ENCODE results near the gene LTBP4. TPM values are rescaled to one million over a fixed set of nuclear protein-coding genes. Genes with fewer than 3 reads are reported as not detected.

Gene LTBP4, protein sequence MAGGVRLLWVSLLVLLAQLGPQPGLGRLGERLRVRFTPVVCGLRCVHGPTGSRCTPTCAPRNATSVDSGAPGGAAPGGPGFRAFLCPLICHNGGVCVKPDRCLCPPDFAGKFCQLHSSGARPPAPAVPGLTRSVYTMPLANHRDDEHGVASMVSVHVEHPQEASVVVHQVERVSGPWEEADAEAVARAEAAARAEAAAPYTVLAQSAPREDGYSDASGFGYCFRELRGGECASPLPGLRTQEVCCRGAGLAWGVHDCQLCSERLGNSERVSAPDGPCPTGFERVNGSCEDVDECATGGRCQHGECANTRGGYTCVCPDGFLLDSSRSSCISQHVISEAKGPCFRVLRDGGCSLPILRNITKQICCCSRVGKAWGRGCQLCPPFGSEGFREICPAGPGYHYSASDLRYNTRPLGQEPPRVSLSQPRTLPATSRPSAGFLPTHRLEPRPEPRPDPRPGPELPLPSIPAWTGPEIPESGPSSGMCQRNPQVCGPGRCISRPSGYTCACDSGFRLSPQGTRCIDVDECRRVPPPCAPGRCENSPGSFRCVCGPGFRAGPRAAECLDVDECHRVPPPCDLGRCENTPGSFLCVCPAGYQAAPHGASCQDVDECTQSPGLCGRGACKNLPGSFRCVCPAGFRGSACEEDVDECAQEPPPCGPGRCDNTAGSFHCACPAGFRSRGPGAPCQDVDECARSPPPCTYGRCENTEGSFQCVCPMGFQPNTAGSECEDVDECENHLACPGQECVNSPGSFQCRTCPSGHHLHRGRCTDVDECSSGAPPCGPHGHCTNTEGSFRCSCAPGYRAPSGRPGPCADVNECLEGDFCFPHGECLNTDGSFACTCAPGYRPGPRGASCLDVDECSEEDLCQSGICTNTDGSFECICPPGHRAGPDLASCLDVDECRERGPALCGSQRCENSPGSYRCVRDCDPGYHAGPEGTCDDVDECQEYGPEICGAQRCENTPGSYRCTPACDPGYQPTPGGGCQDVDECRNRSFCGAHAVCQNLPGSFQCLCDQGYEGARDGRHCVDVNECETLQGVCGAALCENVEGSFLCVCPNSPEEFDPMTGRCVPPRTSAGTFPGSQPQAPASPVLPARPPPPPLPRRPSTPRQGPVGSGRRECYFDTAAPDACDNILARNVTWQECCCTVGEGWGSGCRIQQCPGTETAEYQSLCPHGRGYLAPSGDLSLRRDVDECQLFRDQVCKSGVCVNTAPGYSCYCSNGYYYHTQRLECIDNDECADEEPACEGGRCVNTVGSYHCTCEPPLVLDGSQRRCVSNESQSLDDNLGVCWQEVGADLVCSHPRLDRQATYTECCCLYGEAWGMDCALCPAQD (N-terminal part only)
- total RNA-seq (2016; rRNA removed; fragmentation: Illumina TruSeq; extraction: Trizol) = 0.45 and 0.86 TPM in 2 replicates
- total RNA-seq (2016; cell fraction: cytosol; rRNA removed; fragmentation: Illumina TruSeq; extraction: Trizol; ENCODE audit: low read depth) = 0.97 and 1.7 TPM in 2 replicates
- 0.65 and 0.95 TPM in 2 replicates for total RNA-seq (2016; cell fraction: insoluble cytoplasmic fraction; rRNA removed; fragmentation: Illumina TruSeq; extraction: Trizol)
- 0.37 and 1.2 TPM in 2 replicates for total RNA-seq (2016; cell fraction: membrane; rRNA removed; fragmentation: Illumina TruSeq; extraction: Trizol)
- total RNA-seq (2016; cell fraction: nucleus; rRNA removed; fragmentation: Illumina TruSeq; extraction: Trizol) = 0.81 and 1.2 TPM in 2 replicates
- polyA plus RNA-seq (2011; rRNA removed) = 2.2 and 2.3 TPM in 2 replicates
- 0.73 and 1.1 TPM in 2 replicates for polyA plus RNA-seq (2011; cell fraction: cytosol; rRNA removed)
- polyA plus RNA-seq (2011; cell fraction: nucleus; rRNA removed) = 13.9 and 21.0 TPM in 2 replicates
- polyA plus RNA-seq (2012) = 3.8 and 4.0 TPM in 2 replicates
- 0.32 TPM in 2 replicates for polyA plus RNA-seq (2016; cell fraction: cytosol; fragmentation: Illumina TruSeq; extraction: Trizol; ENCODE audit: low read depth)
- polyA plus RNA-seq (2016; cell fraction: insoluble cytoplasmic fraction; fragmentation: Illumina TruSeq; extraction: Trizol; ENCODE audit: low read depth) = 0.66 and 0.89 TPM in 2 replicates
- polyA plus RNA-seq (2016; cell fraction: membrane; fragmentation: Illumina TruSeq; extraction: Trizol; ENCODE audit: low read depth) = 0.61 and 0.92 TPM in 2 replicates
- polyA plus RNA-seq (2016; cell fraction: nucleus; fragmentation: Illumina TruSeq; extraction: Trizol; ENCODE audit: insufficient read depth, low read depth) = 3.8 and 5.0 TPM in 2 replicates
- 2.3 and 20.6 TPM in 2 replicates for polyA minus RNA-seq (2011; rRNA and poly(A)+ RNA removed; ENCODE audit: low replicate concordance)
- 1.2 and 2.7 TPM in 2 replicates for polyA minus RNA-seq (2011; cell fraction: cytosol; rRNA and poly(A)+ RNA removed)
- 2.4 and 2.6 TPM in 2 replicates for polyA minus RNA-seq (2011; cell fraction: nucleus; rRNA and poly(A)+ RNA removed)
- percentile 31 among the genes with signal in this experiment for Bru-seq, nascent RNA
- percentile 35 among the genes with signal in this experiment for BruChase-seq, experiment 1, labeled RNA remaining after a 6-hour chase
- percentile 27 among the genes with signal in this experiment for BruChase-seq, experiment 2, labeled RNA remaining after a 2-hour chase
- long read RNA-seq, experiment 1 = 0 reads
- long read RNA-seq, experiment 2, partial matches to known transcripts = 4 of 9 reads
- long read RNA-seq, experiment 2, other reads (novel, unspliced or antisense) = 5 of 9 reads

DNA sequence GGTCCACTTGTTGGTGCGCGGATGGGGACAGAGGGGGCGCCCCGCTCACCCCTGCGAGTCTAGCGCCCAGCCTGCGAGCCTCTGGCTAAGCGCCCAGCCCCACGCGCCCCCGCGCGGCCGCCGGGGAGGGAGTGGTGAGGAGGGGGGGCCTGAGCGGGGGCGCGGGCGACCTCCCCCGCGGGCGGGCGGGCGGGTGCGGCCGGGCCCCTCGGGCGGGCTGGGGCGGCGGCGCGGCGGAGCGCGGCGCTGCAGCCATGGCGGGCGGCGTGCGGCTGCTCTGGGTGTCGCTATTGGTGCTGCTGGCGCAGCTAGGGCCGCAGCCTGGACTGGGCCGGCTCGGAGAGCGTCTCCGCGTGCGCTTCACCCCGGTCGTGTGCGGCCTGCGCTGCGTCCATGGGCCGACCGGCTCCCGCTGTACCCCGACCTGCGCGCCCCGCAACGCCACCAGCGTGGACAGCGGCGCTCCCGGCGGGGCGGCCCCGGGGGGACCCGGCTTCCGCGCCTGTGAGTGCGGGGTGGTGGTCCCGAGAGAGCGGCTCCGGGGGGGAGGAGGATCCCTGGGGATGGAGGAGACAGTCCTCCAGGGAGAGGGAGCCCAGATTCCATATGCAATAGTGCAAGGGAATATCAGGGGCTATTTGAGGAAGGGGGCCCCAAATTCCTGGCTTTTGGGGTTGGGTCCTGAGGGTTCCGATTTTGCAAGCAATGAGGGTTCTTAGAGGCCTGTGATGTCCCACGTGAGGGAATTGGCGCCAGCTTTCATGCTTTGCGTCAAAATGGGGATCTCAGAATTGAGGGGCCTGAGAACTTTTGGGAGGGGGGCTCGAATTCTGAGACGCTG lies at the start of gene LTBP4:
Gene LTBP4 (plus strand): TSS at position 236 of the 841 bp plus-strand sequence. CDS start 19 bp downstream, at position 255.
- Histone ChIP-seq H3K4me3 (replicated peaks in 1 of 3; ENCODE audit: insufficient read depth in 1 of 3, low read depth in 2 of 3, low read length in 3 of 3) (peak within 1 kb of the TSS; percentile 21 to 67 (median 43); a peak in 5 of 6 replicates), H3K27me3 (ENCODE audit: control insufficient read depth in 1 of 2, insufficient read depth in 2 of 2, low read length in 2 of 2) (peaks cover 6 to 58% of the 10 kb centered on the region in 2 experiments; a peak in 3 of 5 replicates), H3K4me2 (ENCODE audit: low read depth, low read length) (peak within 1 kb of the TSS; percentile 84), H4K20me1 (ENCODE audit: insufficient read depth, low read length) (peaks cover 5% of the 10 kb centered on the region), H3K9me3 (ENCODE audit: low read length) (no peaks in the 10 kb centered on the region), H3K79me2 (ENCODE audit: insufficient read depth, low read length) (no peaks in the 10 kb centered on the region), H3K4me1 (ENCODE audit: insufficient read depth, low read length) (peaks cover 68% of the 10 kb centered on the region), H3K27ac (ENCODE audit: extremely low read length, insufficient read depth, low read length) (no peak within 1 kb of the TSS), H2AFZ (ENCODE audit: low read length) (no peak within 1 kb of the TSS), H3K36me3 (replicated peaks in 1 of 2; ENCODE audit: control insufficient read depth in 1 of 2, insufficient read depth in 2 of 2, low read length in 2 of 2) (no peaks in the 10 kb centered on the region), H3K9ac (ENCODE audit: insufficient read depth, low read depth, low read length) (peak within 1 kb of the TSS; percentile 29; the same call in 1 of the 2 replicates)
- peak; percentile 4; the same call in 1 of the 3 replicates for ATAC-seq
- ChIA-PET CTCF (ENCODE audit: low intra/inter-chr PET ratio, low total read pairs) (interaction anchor here (1.6 to 6.8 kb wide), 2 partner anchors 33 to 60 kb away, joined by 5 to 37 read pairs; no protein-coding TSS in a partner anchor), POLR2A (interaction anchor here (1.1 kb wide), 1 partner anchor 31 kb away, joined by 3 read pairs; no protein-coding TSS in a partner anchor)
- BruUV-seq (replicated peaks) = no TSS peak
- no peak for FAIRE-seq
- DNase-seq (ENCODE audit: low spot score) = no peak
- 20% methylated on average over 17 of the region's 82 CpGs for WGBS (ENCODE audit: low lambda C conversion rate)
- intact Hi-C loops (cut with micrococcal nuclease; ENCODE audit: unreplicated experiment) = no loop called here
- in situ Hi-C loops (cut with HindIII; ENCODE audit: extremely low pct_ligation_motif_present, low pct_unique_long_range_greater_than_20kb) = loop anchor here (5.0 kb wide), 1 partner anchor 69 kb away; no protein-coding TSS in a partner anchor
- TF ChIP-seq RFXAP (CRISPR knock-in tag; IDR thresholded peaks at IDR 0.05; ENCODE audit: borderline replicate concordance) = no peak
- peak; percentile 66; the same call in 1 of the 2 replicates for TF ChIP-seq ZNF777 (CRISPR knock-in tag; IDR thresholded peaks at IDR 0.05)
- TF ChIP-seq FOXP1 (IDR thresholded peaks at IDR 0.05) = no peak
- TF ChIP-seq FOXP1 (CRISPR knock-in tag; IDR thresholded peaks at IDR 0.05) = no peak
- peak; percentile 87 for TF ChIP-seq HNRNPLL (IDR thresholded peaks at IDR 0.05; ENCODE audit: low read depth, low read length, poor library complexity, severe bottlenecking)
- TF ChIP-seq, protein P1, sequence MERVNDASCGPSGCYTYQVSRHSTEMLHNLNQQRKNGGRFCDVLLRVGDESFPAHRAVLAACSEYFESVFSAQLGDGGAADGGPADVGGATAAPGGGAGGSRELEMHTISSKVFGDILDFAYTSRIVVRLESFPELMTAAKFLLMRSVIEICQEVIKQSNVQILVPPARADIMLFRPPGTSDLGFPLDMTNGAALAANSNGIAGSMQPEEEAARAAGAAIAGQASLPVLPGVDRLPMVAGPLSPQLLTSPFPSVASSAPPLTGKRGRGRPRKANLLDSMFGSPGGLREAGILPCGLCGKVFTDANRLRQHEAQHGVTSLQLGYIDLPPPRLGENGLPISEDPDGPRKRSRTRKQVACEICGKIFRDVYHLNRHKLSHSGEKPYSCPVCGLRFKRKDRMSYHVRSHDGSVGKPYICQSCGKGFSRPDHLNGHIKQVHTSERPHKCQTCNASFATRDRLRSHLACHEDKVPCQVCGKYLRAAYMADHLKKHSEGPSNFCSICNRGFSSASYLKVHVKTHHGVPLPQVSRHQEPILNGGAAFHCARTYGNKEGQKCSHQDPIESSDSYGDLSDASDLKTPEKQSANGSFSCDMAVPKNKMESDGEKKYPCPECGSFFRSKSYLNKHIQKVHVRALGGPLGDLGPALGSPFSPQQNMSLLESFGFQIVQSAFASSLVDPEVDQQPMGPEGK (CRISPR knock-in tag; IDR thresholded peaks at IDR 0.05) = peak; percentile 83
- no peak for TF ChIP-seq ZNF292 (CRISPR knock-in tag; IDR thresholded peaks at IDR 0.05; ENCODE audit: borderline replicate concordance, low read depth)
- no peak for TF ChIP-seq SIX4 (CRISPR knock-in tag; IDR thresholded peaks at IDR 0.05)
- no peak for TF ChIP-seq CAMTA2 (CRISPR knock-in tag; IDR thresholded peaks at IDR 0.05; ENCODE audit: borderline replicate concordance)
- TF ChIP-seq MAZ (IDR thresholded peaks at IDR 0.05; ENCODE audit: borderline replicate concordance, low read depth, low read length) = no peak
- TF ChIP-seq MAZ (CRISPR knock-in tag; IDR thresholded peaks at IDR 0.05; ENCODE audit: low read depth) = peak; percentile 38; the same call in 1 of the 2 replicates

Measured in HepG2 (cell line).